ENCODE data around the gene EFHC1. TPM values are rescaled to one million over a fixed set of nuclear protein-coding genes. Genes with fewer than 3 reads are reported as not detected.

EFHC1 gene
- polyA plus RNA-seq, 1 experiment, result 59.8 TPM

GRCh38 chr6:52553158-52553557 lies 133.0 kb downstream of the EFHC1 start:
- DNase-seq (ENCODE audit: low read depth, low spot score), result no peak
- TF ChIP-seq CTCF (IDR thresholded peaks at IDR 0.05; ENCODE audit: low read depth, low read length), result no peak
- H3K27me3 ChIP-seq (ENCODE audit: control insufficient read depth, insufficient read depth, low read length), result no peaks in the 10 kb centered on the region
- no peak overlapping the region for H3K27ac ChIP-seq (ENCODE audit: low read depth, low read length)
- CTCF ChIA-PET, result interaction anchor here (2.6 kb wide), 1 partner anchor 23 kb away, joined by 7 read pairs; the partner anchor contains the start of gene TRAM2
- POLR2A ChIA-PET, result interaction anchor here (3.2 kb wide), 1 partner anchor 18 kb away, joined by 8 read pairs; no protein-coding TSS in a partner anchor
- no peak overlapping the region for H3K4me3 ChIP-seq (ENCODE audit: low read depth, low read length)
- no peaks in the 10 kb centered on the region; the same call in 1 of the 2 replicates for H3K9me3 ChIP-seq (ENCODE audit: control insufficient read depth, insufficient read depth, low read length)

- H3K9me3 ChIP-seq (ENCODE audit: control insufficient read depth, insufficient read depth, low read length), result no peaks in the 10 kb centered on the region; the same call in 1 of the 2 replicates
- TF ChIP-seq CTCF (IDR thresholded peaks at IDR 0.05; ENCODE audit: low read depth, low read length), result no peak
- H3K27me3 ChIP-seq (ENCODE audit: control insufficient read depth, insufficient read depth, low read length), result no peaks in the 10 kb centered on the region
- ChIA-PET POLR2A (no interaction called here), CTCF (no interaction called here)
- no peak overlapping the region for H3K4me3 ChIP-seq (ENCODE audit: low read depth, low read length)
- no peak for DNase-seq (ENCODE audit: low read depth, low spot score)
- peak overlapping the region; percentile 25 for H3K27ac ChIP-seq (ENCODE audit: low read depth, low read length)
Measured at GRCh38 chr6:52553719-52554118, 133.6 kb downstream of the EFHC1 start.

- Histone ChIP-seq H3K27me3 (ENCODE audit: control insufficient read depth, insufficient read depth, low read length) (no peaks in the 10 kb centered on the region), H3K9me3 (ENCODE audit: control insufficient read depth, insufficient read depth, low read length) (no peaks in the 10 kb centered on the region; the same call in 1 of the 2 replicates), H3K4me3 (ENCODE audit: low read depth, low read length) (no peak overlapping the region), H3K27ac (ENCODE audit: low read depth, low read length) (peak overlapping the region; percentile 57)
- TF ChIP-seq CTCF (IDR thresholded peaks at IDR 0.05; ENCODE audit: low read depth, low read length), result no peak
- no peak for DNase-seq (ENCODE audit: low read depth, low spot score)
- ChIA-PET CTCF (interaction anchor here (1.8 kb wide), 1 partner anchor 22 kb away, joined by 4 read pairs; no protein-coding TSS in a partner anchor), POLR2A (interaction anchor here (1.8 kb wide), 1 partner anchor 12 kb away, joined by 9 read pairs; no protein-coding TSS in a partner anchor)
Measured at GRCh38 chr6:52554684-52555280, 134.6 kb downstream of the EFHC1 start.

- CTCF ChIA-PET, result interaction anchor here (0.5 to 1.8 kb wide), 3 partner anchors 21 to 108 kb away, joined by 4 to 6 read pairs (median 4); no protein-coding TSS in a partner anchor
- DNase-seq (ENCODE audit: low read depth, low spot score), result no peak
- Histone ChIP-seq H3K4me3 (ENCODE audit: low read depth, low read length) (no peak overlapping the region), H3K27ac (ENCODE audit: low read depth, low read length) (peak overlapping the region; percentile 93), H3K9me3 (ENCODE audit: control insufficient read depth, insufficient read depth, low read length) (no peaks in the 10 kb centered on the region; the same call in 1 of the 2 replicates), H3K27me3 (ENCODE audit: control insufficient read depth, insufficient read depth, low read length) (no peaks in the 10 kb centered on the region)
- TF ChIP-seq CTCF (IDR thresholded peaks at IDR 0.05; ENCODE audit: low read depth, low read length), result no peak
- POLR2A ChIA-PET, result interaction anchor here (0.8 to 1.8 kb wide), 2 partner anchors 11 to 17 kb away, joined by 4 to 9 read pairs; no protein-coding TSS in a partner anchor
Measured at GRCh38 chr6:52555518-52556233, 135.5 kb downstream of the EFHC1 start.

Measured in AG04450 (cell line).